GM19455 (cell line): ENCODE data around the gene SKAP2.

ENCODE experiments used
- ATAC-seq: cut with Tn5 transposase; IDR thresholded peaks from one replicate; pipeline ENCODE4 v1.9.1; 2021; ENCODE audit not compliant: unreplicated experiment

Gene SKAP2

DNA sequence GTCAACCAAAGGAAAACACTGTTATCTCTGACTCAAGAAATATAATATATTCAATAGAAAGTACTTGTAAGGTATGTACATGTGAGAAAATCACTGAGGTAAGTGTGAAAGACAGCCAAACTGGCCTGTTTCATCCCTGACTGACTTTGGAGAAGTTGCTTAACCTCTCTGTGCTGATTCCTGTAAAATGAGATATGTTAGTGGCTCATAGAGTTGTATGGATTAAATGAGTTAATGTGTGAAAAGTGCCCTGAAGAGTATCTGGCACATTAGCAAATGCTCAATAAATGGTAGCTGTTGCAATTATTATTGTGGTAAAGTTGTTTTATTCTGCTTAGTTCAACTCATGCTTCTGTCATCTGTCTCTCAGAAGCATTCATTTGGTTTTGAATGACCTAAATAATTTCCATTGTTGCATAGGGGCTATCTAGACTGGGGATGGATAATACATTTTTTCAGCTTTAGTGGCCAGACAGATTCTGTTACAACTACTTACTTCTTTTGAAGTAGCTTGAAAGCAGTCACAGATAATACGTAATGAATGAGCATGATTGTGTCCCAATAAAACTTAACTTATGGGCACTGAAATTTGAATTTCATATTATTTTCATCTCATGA is 84.3 kb downstream of the SKAP2 start:
- ATAC-seq = no peak

- ATAC-seq = no peak
Observed at GRCh38 chr7:26777385-26777784, 87.0 kb downstream of the SKAP2 start.

- no peak for ATAC-seq
Observed at GRCh38 chr7:26760501-26760900, 103.9 kb downstream of the SKAP2 start.

- no peak for ATAC-seq
Observed at GRCh38 chr7:26759108-26759507, 105.3 kb downstream of the SKAP2 start.

DNA sequence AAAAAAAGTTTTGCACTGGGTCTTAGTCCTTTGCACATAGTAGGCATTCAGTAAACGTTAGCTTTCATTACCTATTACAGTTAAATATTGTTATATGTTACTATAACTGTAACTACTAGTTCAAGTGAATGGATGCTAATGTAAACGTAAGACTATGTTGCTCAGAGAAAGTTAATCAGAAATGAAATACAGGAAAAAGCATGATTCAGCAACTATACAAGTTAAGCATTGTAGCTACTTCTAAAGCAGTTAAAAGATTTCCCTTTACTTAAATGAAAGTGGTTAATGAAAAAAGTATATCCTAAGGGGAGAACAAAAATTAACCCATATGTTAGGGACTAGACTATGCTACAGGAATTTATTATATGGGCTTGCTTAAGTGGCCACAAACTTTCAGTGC is 121.2 kb downstream of the SKAP2 start:
- ATAC-seq = no peak

DNA sequence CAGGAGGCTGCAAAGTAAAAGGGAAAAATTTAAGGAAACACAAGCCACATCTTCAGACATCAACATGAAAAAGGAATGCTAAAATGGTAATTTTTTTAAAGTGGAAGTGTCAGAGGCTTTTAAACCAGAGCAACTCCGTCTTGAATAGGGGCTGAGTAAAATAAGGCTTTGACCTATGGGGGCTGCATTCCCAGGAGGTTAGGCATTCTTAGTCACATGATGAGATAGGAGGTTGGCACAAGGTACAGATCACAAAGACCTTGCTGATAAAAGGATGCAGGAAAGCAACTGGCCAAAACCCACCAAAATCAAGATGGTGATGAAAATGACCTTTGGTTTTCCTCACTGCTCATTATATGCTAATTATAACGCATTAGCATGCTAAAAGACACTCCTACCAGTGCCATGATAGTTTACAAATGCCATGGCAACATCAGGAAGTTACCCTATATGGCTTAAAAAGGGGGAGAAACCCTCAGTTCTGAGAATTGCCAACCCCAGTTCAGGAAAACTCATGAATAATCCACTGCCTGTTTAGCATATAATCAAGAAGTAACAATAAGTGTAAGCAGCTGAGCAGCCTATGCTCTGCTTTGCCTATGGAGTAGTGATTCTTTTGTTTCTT is 128.3 kb downstream of the SKAP2 start:
- no peak for ATAC-seq

GRCh38 chr7:26729150-26729775 is 135.1 kb downstream of the SKAP2 start:
- no peak for ATAC-seq

- ATAC-seq = no peak
Observed at GRCh38 chr7:26726051-26726450, 138.3 kb downstream of the SKAP2 start.

GRCh38 chr7:26724795-26725194 is 139.6 kb downstream of the SKAP2 start:
- no peak for ATAC-seq

DNA sequence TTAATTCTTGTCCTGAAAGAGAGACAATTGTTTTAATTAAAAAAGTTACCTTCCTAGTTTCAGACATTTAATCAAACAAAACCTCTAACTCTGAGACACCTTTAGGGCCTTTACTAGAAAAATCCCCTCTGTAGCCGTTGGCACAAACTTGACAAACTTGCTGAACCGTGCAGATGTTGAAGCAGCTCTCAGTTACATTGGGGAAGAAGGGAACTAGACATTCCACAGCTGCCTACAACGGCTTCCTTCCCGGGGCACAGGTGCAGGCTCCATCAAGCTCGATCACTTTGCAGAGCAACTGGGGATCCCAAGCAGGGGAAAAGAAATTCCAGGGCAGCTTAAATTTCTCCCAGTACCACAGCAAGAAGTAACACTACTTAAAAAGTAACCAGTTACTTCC is 141.3 kb downstream of the SKAP2 start:
- ATAC-seq = no peak

DNA sequence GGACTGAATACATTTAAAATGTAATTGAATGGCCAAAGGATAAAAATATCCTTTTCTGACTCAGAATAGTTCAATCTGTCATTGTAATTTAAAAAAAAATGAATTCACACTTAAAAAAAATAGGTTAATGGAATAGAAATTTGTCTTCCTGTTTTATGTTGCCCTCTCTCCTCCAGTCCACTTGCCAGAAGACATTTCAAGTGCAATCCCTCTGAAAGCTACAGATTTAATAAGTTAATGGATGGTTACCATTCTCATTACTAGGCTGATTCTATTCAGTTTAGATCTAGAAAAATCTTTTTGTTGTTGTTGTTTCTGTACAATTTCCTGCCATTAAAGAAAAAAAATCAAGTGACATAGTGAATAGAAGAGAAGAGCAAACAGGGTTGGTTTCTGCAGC is 142.9 kb downstream of the SKAP2 start:
- ATAC-seq = no peak

DNA sequence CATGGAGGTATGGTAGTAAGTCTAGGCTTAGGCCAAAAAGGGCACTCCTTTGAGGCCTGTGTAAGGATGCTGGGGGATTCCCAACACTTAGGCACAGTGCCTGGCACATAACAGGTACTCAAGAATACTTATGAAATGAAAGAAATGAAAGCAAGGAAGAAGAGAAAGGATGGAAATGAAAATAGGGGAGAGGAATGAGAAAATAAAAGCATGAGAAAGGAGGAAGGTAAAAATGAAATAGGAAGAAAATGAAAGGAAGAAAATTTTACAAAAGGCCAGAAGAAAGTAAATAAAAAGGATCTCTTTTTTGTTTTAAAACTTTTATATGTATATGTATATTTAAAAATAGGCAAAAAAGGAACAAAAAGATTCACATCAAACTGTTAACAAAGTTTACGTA is 146.3 kb downstream of the SKAP2 start:
- no peak for ATAC-seq

- ATAC-seq = no peak
Observed at GRCh38 chr7:26714438-26714837, 150.0 kb downstream of the SKAP2 start.

- no peak for ATAC-seq
Observed at GRCh38 chr7:26714006-26714405, 150.4 kb downstream of the SKAP2 start.

GRCh38 chr7:26709210-26709990 is 155.0 kb downstream of the SKAP2 start:
- no peak for ATAC-seq

- ATAC-seq = no peak
Observed at GRCh38 chr7:26705567-26705966, 158.8 kb downstream of the SKAP2 start.

- no peak for ATAC-seq
Observed at GRCh38 chr7:26704786-26705185, 159.6 kb downstream of the SKAP2 start.

GRCh38 chr7:26704036-26704435 is 160.4 kb downstream of the SKAP2 start:
- no peak for ATAC-seq

GRCh38 chr7:26700893-26701292 is 163.5 kb downstream of the SKAP2 start:
- no peak for ATAC-seq

DNA sequence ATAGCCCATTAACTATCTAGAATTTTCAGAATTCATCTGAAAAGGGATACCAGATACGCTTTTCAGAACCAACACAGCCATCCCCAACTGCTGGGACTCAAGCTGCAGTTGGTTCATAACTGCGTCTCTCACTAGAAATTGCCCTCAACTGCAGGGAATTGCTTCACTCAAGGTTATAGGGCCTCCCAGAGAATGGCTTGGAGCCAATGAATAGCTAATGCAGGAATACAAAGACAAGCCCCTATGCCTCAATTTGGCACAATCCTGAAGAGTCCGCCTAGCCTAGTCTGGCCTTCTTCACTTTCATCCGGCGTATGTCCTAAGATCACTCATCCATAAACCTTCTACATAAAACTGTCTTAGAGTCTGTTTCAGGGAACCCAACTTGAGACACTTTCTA is 164.0 kb downstream of the SKAP2 start:
- ATAC-seq = no peak

GRCh38 chr7:26699766-26700165 is 164.6 kb downstream of the SKAP2 start:
- no peak for ATAC-seq

GRCh38 chr7:26698806-26699205 is 165.6 kb downstream of the SKAP2 start:
- no peak for ATAC-seq
